ENCODE data around the gene NFYB.

DNA sequence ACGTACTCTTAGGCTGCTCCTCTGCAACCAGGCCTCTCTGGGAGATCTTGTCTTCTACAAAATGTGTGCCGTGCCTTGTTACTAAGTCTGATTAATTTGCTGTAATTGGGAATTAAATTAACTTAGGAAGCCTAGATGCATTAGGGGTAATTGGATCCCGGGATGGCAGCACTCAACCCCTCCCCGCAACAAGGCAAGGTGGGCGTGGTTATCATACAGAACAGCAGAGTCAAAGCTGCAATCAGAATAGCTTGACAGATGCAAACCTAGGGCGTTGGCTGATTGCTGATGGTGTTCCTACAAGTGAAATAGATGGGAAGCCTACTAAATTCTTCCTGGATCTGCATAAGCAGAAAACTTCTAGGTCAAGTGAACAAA lies 34.5 kb upstream of the NFYB start:
- TF ChIP-seq, protein P1, sequence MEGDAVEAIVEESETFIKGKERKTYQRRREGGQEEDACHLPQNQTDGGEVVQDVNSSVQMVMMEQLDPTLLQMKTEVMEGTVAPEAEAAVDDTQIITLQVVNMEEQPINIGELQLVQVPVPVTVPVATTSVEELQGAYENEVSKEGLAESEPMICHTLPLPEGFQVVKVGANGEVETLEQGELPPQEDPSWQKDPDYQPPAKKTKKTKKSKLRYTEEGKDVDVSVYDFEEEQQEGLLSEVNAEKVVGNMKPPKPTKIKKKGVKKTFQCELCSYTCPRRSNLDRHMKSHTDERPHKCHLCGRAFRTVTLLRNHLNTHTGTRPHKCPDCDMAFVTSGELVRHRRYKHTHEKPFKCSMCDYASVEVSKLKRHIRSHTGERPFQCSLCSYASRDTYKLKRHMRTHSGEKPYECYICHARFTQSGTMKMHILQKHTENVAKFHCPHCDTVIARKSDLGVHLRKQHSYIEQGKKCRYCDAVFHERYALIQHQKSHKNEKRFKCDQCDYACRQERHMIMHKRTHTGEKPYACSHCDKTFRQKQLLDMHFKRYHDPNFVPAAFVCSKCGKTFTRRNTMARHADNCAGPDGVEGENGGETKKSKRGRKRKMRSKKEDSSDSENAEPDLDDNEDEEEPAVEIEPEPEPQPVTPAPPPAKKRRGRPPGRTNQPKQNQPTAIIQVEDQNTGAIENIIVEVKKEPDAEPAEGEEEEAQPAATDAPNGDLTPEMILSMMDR (IDR thresholded peaks at IDR 0.05 in 4 of 5, conservative IDR thresholded peaks at IDR 0.05 in 1 of 5), result no peak
- TF ChIP-seq POLR2A (IDR thresholded peaks at IDR 0.05), result no peak

Measured in gastrocnemius medialis (tissue), 4 donors.